HEK293T (cell line): ENCODE data around the gene MOGAT2.

ENCODE experiments used
- ARNT ChIP-seq: fragments of 450-650 bp; IDR thresholded peaks from 2 replicates; pipeline ENCODE4 v1.6.1; 2017; ENCODE audit warnings: mild to moderate bottlenecking
- BHLHE40 ChIP-seq: fragments of 450-650 bp; IDR thresholded peaks from 2 replicates; pipeline ENCODE4 v1.6.1; 2016; ENCODE audit warnings: mild to moderate bottlenecking, moderate library complexity, borderline replicate concordance
- FOXA1 ChIP-seq: fragments of 450-650 bp; IDR thresholded peaks from 2 replicates; pipeline ENCODE4 v1.6.1; 2016; ENCODE audit warnings: mild to moderate bottlenecking
- FOXK2 ChIP-seq: fragments of 450-650 bp; IDR thresholded peaks from 2 replicates; pipeline ENCODE4 v1.6.1; 2016; ENCODE audit warnings: mild to moderate bottlenecking
- FOXM1 ChIP-seq: fragments of 450-650 bp; IDR thresholded peaks from 2 replicates; pipeline ENCODE4 v1.6.1; 2017; ENCODE audit warnings: mild to moderate bottlenecking, borderline replicate concordance
- HDGF ChIP-seq: fragments of 450-650 bp; IDR thresholded peaks from 2 replicates; pipeline ENCODE4 v1.6.1; 2017; ENCODE audit warnings: antibody characterized with exemption, borderline replicate concordance
- L3MBTL2 ChIP-seq: fragments of 450-650 bp; conservative IDR thresholded peaks from 2 replicates; pipeline ENCODE4 v1.6.1; 2016; ENCODE audit warnings: mild to moderate bottlenecking
- LEF1 ChIP-seq: fragments of 450-650 bp; IDR thresholded peaks from 2 replicates; pipeline ENCODE4 v1.6.1; 2017; ENCODE audit warnings: mild to moderate bottlenecking, borderline replicate concordance
- SP1 ChIP-seq: fragments of 450-650 bp; IDR thresholded peaks from 2 replicates; pipeline ENCODE4 v1.6.1; 2017
- SUZ12 ChIP-seq: fragments of 450-650 bp; IDR thresholded peaks from 2 replicates; pipeline ENCODE4 v1.6.1; 2016; ENCODE audit warnings: mild to moderate bottlenecking
- TARDBP ChIP-seq: fragments of 450-650 bp; IDR thresholded peaks from 2 replicates; pipeline ENCODE4 v1.6.1; 2016
- TF ChIP-seq, protein P1 (sequence below): fragments of 450-650 bp; IDR thresholded peaks from 2 replicates; pipeline ENCODE4 v1.6.1; 2016

DNA sequence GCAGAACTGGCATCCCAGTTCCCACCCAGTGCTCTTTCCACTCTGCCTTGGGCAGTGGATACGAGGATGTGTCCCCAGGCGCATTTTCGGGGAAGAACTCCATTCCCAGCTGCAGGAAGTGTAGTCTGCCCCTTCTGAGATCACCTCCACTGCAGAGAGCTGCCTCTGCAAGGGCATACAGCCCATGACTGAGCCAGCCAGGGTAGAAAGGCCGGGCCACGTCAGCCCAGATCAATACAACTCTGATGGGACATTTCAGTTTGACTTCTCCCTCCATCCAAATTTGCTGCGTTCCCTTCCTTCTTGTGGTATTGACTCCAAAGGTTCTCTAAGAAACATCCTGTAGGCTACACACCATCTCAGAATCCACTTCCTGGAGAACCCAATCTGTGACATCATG is 19.7 kb downstream of the MOGAT2 start:
- TF ChIP-seq TARDBP (no peak), FOXM1 (no peak), FOXA1 (no peak), LEF1 (no peak), SUZ12 (no peak), BHLHE40 (no peak), FOXK2 (no peak), HDGF (no peak), ARNT (no peak), SP1 (no peak), L3MBTL2 (no peak)
- TF ChIP-seq, protein P1, sequence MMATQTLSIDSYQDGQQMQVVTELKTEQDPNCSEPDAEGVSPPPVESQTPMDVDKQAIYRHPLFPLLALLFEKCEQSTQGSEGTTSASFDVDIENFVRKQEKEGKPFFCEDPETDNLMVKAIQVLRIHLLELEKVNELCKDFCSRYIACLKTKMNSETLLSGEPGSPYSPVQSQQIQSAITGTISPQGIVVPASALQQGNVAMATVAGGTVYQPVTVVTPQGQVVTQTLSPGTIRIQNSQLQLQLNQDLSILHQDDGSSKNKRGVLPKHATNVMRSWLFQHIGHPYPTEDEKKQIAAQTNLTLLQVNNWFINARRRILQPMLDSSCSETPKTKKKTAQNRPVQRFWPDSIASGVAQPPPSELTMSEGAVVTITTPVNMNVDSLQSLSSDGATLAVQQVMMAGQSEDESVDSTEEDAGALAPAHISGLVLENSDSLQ: no peak
